HG02938 (cell line): Measurements from ENCODE around the gene PDE9A.
"Not testable (repeated sequence)": the region's sequence is repeated elsewhere in the genome, so short reads cannot be mapped to it uniquely, and the experiment has no call there.

ENCODE experiments used
- ATAC-seq: cut with Tn5 transposase; IDR thresholded peaks from one replicate; pipeline ENCODE4 v1.9.1; 2021; ENCODE audit warnings: mild to moderate bottlenecking, moderate library complexity; ENCODE audit not compliant: unreplicated experiment

The PDE9A gene

DNA sequence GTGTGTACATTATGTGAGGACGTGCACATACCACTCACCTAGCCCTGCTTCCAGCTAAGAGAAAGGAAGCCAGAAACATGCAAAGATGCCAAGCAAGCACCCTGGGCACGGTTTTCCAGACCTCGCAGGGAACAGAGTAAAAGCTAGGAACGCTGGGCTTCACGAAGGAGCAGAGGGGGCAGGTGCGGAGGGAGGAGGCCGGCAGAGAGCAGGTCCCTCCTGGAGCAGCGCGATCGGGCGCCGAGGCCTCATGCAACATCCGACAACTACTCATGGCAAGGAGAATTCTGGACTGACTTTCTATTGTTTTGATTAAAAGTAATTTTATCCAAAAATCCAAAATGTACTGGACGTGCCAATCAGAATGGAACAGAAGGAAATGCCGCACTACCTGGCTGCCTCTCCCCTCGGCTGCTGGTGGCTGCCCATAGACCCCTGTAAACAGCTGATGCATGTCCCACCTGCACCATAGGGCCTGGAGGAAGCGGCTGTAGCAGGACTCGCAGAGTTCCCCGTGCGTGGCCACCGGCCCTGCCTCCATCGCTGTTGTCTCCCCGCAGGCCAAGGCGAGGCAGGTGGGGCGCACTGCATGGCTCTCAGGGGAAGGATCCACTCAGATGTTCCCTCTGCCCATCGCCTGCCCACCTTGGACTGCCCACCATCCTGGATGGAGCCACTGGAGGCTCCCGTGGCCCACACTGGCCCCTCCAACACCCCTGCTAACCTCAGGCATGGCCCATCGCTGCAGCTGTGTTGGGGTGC, 132.4 kb downstream of the PDE9A start:
- ATAC-seq: no peak

- no peak for ATAC-seq
Measured at GRCh38 chr21:42786884-42787283, 133.5 kb downstream of the PDE9A start.

- ATAC-seq: no peak
Measured at GRCh38 chr21:42787613-42788012, 134.2 kb downstream of the PDE9A start.

GRCh38 chr21:42790520-42791065, 137.2 kb downstream of the PDE9A start:
- ATAC-seq: no peak

- no peak for ATAC-seq
Measured at GRCh38 chr21:42793774-42794173, 140.4 kb downstream of the PDE9A start.

DNA sequence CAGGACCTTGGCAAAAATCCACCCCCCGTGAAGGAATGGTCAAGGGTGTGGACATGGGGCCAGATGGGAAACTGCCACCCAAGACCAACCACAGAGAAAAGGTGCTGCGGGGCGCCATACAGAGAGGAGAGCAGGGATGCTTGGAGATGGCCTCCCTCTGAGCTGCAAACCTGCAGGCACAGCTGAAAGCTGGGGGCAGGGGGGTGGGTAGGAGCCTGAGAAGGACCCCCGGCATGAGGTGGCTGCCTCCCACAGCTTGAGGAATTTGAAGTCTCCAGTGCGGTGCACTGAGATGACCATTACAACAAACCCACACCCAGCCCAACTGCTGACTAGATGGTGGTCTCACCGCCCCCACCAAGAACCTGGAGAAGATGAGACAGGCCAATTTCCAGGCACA, 141.1 kb downstream of the PDE9A start:
- no peak for ATAC-seq

GRCh38 chr21:42796327-42797062, 143.1 kb downstream of the PDE9A start:
- ATAC-seq: no peak

- ATAC-seq: no peak
Measured at GRCh38 chr21:42797522-42797921, 144.1 kb downstream of the PDE9A start.

DNA sequence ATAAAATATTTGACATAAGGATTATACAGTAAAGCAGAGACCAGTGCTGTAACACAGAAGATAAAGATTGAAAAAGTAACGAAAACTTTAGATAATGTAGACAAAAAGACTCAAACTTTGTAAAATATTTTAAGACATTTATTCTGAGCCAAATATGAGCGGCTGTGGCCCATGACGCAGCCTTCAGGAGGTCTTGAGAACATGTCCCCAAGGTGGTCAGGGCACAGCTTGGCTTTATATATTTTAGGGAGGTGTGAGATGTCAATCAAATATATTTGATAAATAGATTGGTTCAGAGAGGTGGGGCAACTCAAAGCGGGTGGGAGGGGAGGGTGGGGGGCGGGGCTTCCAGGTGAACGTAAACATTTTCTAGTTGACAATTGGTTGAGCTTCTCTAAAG, 144.7 kb downstream of the PDE9A start:
- ATAC-seq: no peak

- no peak for ATAC-seq
Measured at GRCh38 chr21:42799516-42799915, 146.1 kb downstream of the PDE9A start.

DNA sequence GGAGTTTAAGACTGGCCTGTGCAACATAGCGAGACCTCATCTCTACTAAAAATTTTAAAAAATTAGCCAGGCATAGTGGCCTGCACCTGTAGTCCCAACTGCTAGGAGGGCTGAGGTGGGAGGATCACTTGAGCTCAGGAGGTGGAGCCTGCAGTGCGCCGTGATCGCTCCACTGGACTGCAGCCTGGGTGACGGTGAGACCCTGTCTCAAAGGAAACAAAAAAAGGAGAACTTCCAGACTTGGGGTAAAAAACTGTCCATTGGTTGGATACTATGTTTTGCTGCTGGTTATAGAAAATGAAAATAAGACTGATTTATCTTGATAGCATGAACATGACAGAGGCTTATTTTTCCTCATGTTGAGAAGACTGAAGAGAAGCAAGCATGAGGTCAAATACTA, 146.5 kb downstream of the PDE9A start:
- no peak for ATAC-seq

GRCh38 chr21:42801616-42802015, 148.2 kb downstream of the PDE9A start:
- not testable (repeated sequence) for ATAC-seq

DNA sequence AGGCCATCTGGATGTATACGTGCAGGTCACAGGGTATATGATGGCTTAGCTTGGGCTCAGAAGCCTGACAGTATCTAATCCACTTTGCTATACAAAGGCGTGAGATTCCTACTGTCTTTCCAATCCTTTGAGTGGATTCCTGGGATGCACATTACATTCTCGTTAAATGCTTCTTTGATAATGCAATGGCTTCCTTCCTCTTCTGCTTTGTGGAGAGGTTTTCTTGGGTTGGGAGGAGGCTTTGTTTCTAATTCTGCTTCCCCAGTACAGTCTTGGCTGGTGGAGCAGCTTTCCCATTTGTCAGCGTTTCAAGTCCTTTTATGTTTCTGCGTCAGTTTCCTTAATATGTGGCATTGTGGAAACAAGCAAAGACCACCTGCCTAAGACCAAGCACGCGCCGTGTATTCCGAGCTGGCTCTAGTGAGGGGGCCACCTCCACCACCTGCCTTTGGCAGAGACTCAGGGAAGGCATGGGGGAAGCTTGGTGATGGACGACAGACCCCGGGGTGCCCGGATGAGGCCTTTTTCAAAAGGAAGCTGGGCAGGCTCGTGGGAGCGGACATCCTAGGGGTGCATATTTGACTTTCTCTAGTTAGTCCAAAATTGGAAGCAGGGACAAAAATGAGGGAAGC, 153.2 kb downstream of the PDE9A start:
- no peak for ATAC-seq

GRCh38 chr21:42807293-42807895, 154.0 kb downstream of the PDE9A start:
- not testable (repeated sequence) for ATAC-seq

DNA sequence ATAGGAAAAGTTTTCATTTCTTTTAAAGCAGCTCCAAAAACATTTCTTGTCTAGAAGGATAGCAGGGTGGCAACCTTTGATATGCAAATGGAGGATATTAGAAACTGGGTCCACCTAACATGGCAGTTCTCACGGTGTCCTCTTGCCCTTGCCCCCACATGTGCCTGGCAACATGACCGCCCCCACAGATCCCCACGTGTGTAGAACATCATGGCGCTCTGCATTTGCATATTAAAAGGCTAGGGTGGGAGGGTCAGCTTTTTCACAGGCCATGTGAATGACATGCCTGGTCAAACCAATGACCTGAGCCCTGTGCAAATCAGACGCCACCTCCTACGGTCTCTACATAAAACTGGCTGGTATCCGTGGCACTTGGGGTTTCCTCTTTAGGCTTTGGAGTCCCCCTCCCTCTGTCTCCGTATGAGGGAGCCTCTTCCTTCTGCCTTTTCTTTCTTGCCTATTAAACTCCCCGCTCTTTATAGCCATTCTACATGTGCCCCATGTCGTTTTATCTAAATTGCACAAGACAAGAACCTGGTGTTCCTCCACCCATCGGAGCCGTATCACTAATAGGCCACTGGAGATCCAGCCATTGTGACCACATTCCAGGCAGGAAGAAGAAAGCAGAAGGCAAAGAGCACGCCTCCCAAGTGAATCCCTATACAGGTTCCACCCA, 154.7 kb downstream of the PDE9A start:
- no peak for ATAC-seq

DNA sequence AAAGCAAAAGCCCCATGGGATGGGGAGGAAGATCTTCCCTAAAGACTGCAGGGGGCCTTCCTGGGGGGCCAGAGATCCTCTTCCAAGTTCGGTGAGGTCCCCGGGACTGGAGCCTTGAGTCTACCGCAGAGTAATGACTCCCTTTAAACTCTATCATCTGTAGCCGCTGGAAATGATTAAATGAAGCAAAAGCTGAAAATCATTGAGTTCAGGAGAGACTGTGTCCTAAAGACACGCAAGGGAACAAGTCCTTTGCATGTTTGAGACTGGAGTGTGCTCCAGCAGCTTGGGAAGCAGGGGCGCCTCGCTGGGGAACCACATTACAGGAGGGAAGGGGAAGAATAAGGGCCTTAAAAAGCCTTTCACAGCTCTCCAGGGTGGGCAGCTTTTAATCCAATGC, 155.8 kb downstream of the PDE9A start:
- ATAC-seq: no peak

DNA sequence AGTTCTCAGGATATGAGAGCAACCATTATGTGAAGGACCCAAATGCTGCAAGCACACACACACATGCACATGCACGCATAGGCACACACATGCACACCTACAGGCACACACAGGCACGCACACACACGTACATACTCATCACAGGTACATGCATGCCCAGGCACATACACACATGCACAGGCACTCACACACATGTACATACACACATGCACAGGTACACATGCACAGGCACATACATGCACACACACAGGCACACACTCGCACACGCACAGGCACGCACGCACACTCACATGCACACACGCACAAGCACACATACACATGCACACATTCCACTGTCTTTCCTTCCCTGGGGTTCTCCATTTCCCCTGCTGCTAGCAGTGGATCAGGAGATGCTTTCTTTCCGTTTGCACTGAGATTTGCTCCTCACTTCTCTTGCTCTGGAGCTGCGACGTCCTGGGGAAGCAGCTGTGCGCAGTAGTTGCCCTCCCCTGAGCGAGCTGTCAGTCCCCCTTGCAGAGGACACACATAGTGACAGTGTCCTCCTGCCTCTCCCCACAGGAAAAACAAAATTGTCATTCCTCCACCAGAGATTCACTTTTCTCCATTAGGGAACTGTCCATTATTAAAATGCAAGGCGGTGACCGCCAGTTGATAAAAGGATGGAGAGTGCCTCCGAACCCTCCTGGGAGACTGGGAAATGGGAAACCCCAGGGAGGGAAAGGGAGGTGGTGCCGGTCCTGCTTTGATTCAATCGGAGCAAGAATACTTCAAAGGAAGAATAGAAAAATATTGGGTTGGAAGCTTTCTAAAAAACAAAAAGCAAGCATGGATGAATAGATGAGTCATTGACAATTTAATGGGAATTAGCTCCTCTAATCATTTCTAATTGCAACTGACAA, 156.4 kb downstream of the PDE9A start:
- ATAC-seq: no peak

- ATAC-seq: no peak
Measured at GRCh38 chr21:42811960-42812359, 158.5 kb downstream of the PDE9A start.

DNA sequence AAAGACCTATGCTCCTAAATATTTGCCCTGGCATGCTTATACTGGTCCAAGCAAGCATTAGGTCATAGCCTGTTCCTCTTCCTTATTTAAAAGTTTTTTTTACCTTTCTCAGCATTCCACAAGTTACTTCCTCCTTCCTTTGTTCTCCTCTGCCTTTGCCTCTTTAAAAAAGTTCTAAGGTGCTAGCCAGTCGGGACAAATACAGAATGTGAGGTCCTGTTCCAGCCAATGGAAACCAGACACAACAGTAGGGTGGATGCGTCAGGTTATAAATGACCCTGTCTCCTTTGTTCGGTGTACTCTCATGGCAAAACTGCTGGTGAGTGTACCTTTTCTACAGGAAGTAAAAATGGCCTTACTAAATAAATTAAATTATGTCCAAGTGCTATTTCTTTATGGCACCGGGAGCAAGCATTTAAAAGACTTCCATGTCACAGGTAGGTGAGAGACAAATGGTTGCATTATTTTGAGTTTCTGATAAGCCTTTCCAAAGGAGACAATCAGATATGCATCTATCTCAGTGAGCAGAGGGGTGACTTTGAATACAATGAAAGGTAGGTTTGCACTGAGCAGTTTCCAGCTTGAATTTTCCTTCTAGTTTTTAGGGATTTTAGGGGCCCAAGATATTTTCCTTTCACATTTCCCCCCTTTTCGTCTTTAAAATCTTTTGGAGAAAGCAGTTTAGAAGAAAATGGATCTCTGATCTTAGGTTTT, 159.3 kb downstream of the PDE9A start:
- not testable (repeated sequence) for ATAC-seq
